HCT116 (cell line): Measurements from ENCODE around the gene CLCN1. TPM values are rescaled to one million over a fixed set of nuclear protein-coding genes. Genes with fewer than 3 reads are reported as not detected.

Experiments
- ATAC-seq: fragments of 200-7000 bp; cut with Tn5 transposase; 2 replicates; pipeline ENCODE4 v1.9.1; 2020; ENCODE audit warnings: mild to moderate bottlenecking, moderate library complexity
- BruUV-seq: library from RNA; stranded (reverse); fragments of 400-500 nt; replicated peaks from 2 replicates; lab custom pipeline; 2021; lab: Mats Ljungman, UMichigan
- CTCF ChIA-PET: fragments of 300-600 bp; sonication (Branson Sonifier 250); formaldehyde crosslinking; loops from one replicate; lab custom pipeline; 2021; ENCODE audit warnings: antibody characterized with exemption; lab: Charles Lee
- POLR2A ChIA-PET: fragments of 300-600, 350-600 bp; sonication (Branson Sonifier 250); formaldehyde crosslinking; loops from one replicate; lab custom pipeline; 2021; ENCODE audit warnings: antibody characterized with exemption; lab: Charles Lee
- RAD21 ChIA-PET, 2 experiments: fragments of 300-600 bp; sonication (Branson Sonifier 250); formaldehyde crosslinking; loops; one replicate each; lab custom pipeline; 2023; ENCODE audit warnings: low total read pairs in 2 of 2; ENCODE audit not compliant: uncharacterized antibody in 2 of 2, unreplicated experiment in 2 of 2, low non-redundant PET in 1 of 2; lab: Charles Lee
- DNase-seq: peaks from one replicate; pipeline ENCODE4 v3.0.0-alpha.2; 2010; ENCODE audit warnings: low read depth, low spot score
- H2AFZ ChIP-seq: fragments of 200-600 bp; shearing (Covaris generic), sonication (generic); 2 replicates; pipeline ENCODE4 v1.6.1; 2017; ENCODE audit warnings: low read depth, mixed run types, mixed read lengths, antibody characterized with exemption, low read length; ENCODE audit not compliant: poor library complexity, severe bottlenecking
- H3K27ac ChIP-seq: 2 replicates; pipeline ENCODE4 v1.5.1; 2012; ENCODE audit warnings: low read depth, low read length
- H3K27me3 ChIP-seq: fragments of 200-600 bp; sonication (generic); 2 replicates; pipeline ENCODE4 v1.6.1; 2016; ENCODE audit warnings: mixed run types, low read length, mixed read lengths; ENCODE audit not compliant: insufficient read depth
- H3K36me3 ChIP-seq, 2 experiments: fragments of 200-500 bp in 1 of 2; fragments of 200-600 bp in 1 of 2; sonication (Bioruptor generic) in 1 of 2; sonication (generic) in 1 of 2; 2 replicates each; pipeline versions ENCODE4 v1.5.1 to v1.6.1; 2014 to 2016; ENCODE audit warnings: low read length in 2 of 2, inconsistent platforms in 1 of 2, mixed read lengths in 1 of 2, mixed run types in 1 of 2; ENCODE audit not compliant: insufficient read depth in 2 of 2, control insufficient read depth in 1 of 2
- H3K4me1 ChIP-seq, 2 experiments: fragments of 200-600 bp in 1 of 2; sonication (generic) in 1 of 2; 2 replicates each; pipeline versions ENCODE4 v1.5.1 to v1.6.1; 2012 to 2017; ENCODE audit warnings: low read length in 2 of 2, inconsistent platforms in 1 of 2, mild to moderate bottlenecking in 1 of 2, mixed read lengths in 1 of 2, mixed run types in 1 of 2, moderate library complexity in 1 of 2; ENCODE audit not compliant: insufficient read depth in 2 of 2, control insufficient read depth in 1 of 2
- H3K4me2 ChIP-seq: fragments of 200-600 bp; sonication (generic); 2 replicates; pipeline ENCODE4 v1.6.1; 2017; ENCODE audit warnings: mixed run types, low read length, mixed read lengths
- H3K4me3 ChIP-seq, 2 experiments: fragments of 200-600 bp in 1 of 2; sonication (generic) in 1 of 2; replicated peaks in 1 of 2; 2 replicates each; pipeline ENCODE4 v1.5.1; 2011 to 2016; ENCODE audit warnings: low read length in 2 of 2, control low read depth in 1 of 2, low read depth in 1 of 2, mild to moderate bottlenecking in 1 of 2, mixed read lengths in 1 of 2, mixed run types in 1 of 2
- H3K79me2 ChIP-seq: fragments of 200-600 bp; sonication (generic); 2 replicates; pipeline ENCODE4 v1.6.1; 2017; ENCODE audit warnings: mild to moderate bottlenecking, mixed run types, low read length, moderate library complexity, mixed read lengths; ENCODE audit not compliant: insufficient read depth
- H3K9ac ChIP-seq: fragments of 200-600 bp; sonication (generic); 2 replicates; pipeline ENCODE4 v1.6.1; 2016; ENCODE audit warnings: low read length, mixed read lengths
- H3K9me2 ChIP-seq: fragments of 200-600 bp; sonication (generic), shearing (Covaris generic); 2 replicates; pipeline ENCODE4 v1.6.1; 2017; ENCODE audit warnings: mixed run types, mild to moderate bottlenecking, moderate library complexity; ENCODE audit not compliant: insufficient read depth
- H3K9me3 ChIP-seq, 2 experiments: fragments of 200-500 bp in 1 of 2; fragments of 200-600 bp in 1 of 2; sonication (Bioruptor generic) in 1 of 2; sonication (generic) in 1 of 2; 2 replicates each; pipeline ENCODE4 v1.6.1; 2014 to 2017; ENCODE audit warnings: low read length in 2 of 2, mixed read lengths in 2 of 2, inconsistent platforms in 1 of 2, low read depth in 1 of 2, mild to moderate bottlenecking in 1 of 2, mixed run types in 1 of 2, moderate library complexity in 1 of 2; ENCODE audit not compliant: control insufficient read depth in 1 of 2, insufficient read depth in 1 of 2
- H4K20me1 ChIP-seq: fragments of 200-600 bp; sonication (generic), shearing (Covaris generic); 2 replicates; pipeline ENCODE4 v1.6.1; 2017; ENCODE audit warnings: mixed run types, mild to moderate bottlenecking, moderate library complexity; ENCODE audit not compliant: insufficient read depth
- ATF3 ChIP-seq: IDR thresholded peaks from 2 replicates; pipeline ENCODE4 v1.6.1; 2012
- CBX3 ChIP-seq: IDR thresholded peaks from 2 replicates; pipeline ENCODE4 v1.6.1; 2012; ENCODE audit warnings: low read depth
- CEBPB ChIP-seq: IDR thresholded peaks from 2 replicates; pipeline ENCODE4 v1.6.1; 2012; ENCODE audit warnings: low read depth
- CTCF ChIP-seq, 3 experiments: fragments of 200-600 bp in 1 of 3; sonication (generic) in 1 of 3; IDR thresholded peaks in 2 of 3; conservative IDR thresholded peaks in 1 of 3; 2 replicates each; pipeline ENCODE4 v1.5.1; 2012 to 2017; ENCODE audit warnings: low read depth in 2 of 3, low read length in 2 of 3, antibody characterized with exemption in 1 of 3, borderline replicate concordance in 1 of 3, control low read depth in 1 of 3, mild to moderate bottlenecking in 1 of 3, mixed read lengths in 1 of 3, mixed run types in 1 of 3, moderate library complexity in 1 of 3; ENCODE audit not compliant: insufficient read depth in 1 of 3
- ELF1 ChIP-seq: IDR thresholded peaks from 2 replicates; pipeline ENCODE4 v1.6.1; 2012; ENCODE audit warnings: low read depth, borderline replicate concordance
- EZH2 ChIP-seq: fragments of 200-600 bp; sonication (generic); IDR thresholded peaks from 2 replicates; pipeline ENCODE4 v1.6.1; 2017; ENCODE audit warnings: antibody characterized with exemption, mixed run types
- EZH2phosphoT487 ChIP-seq: fragments of 200-600 bp; IDR thresholded peaks from 2 replicates; pipeline ENCODE4 v1.6.1; 2018; ENCODE audit warnings: antibody characterized with exemption, borderline replicate concordance
- FOSL1 ChIP-seq: IDR thresholded peaks from 2 replicates; pipeline ENCODE4 v1.6.1; 2012; ENCODE audit warnings: low read depth
- JUND ChIP-seq: IDR thresholded peaks from 2 replicates; pipeline ENCODE4 v1.6.1; 2012
- MAX ChIP-seq: IDR thresholded peaks from 2 replicates; pipeline ENCODE4 v1.6.1; 2012
- POLR2A ChIP-seq: IDR thresholded peaks from 2 replicates; pipeline ENCODE4 v1.7.0; 2011; ENCODE audit warnings: borderline replicate concordance; ENCODE audit not compliant: insufficient read depth, insufficient read length; ENCODE audit errors: extremely low read depth
- POLR2AphosphoS5 ChIP-seq: IDR thresholded peaks from 2 replicates; pipeline ENCODE4 v1.6.1; 2011; ENCODE audit warnings: mild to moderate bottlenecking, low read depth, low read length, moderate library complexity
- RAD21 ChIP-seq: IDR thresholded peaks from 2 replicates; pipeline ENCODE4 v1.6.1; 2012; ENCODE audit warnings: low read depth, mild to moderate bottlenecking
- REST ChIP-seq: IDR thresholded peaks from 2 replicates; pipeline ENCODE4 v1.6.1; 2012; ENCODE audit warnings: low read depth
- SIN3A ChIP-seq: IDR thresholded peaks from 2 replicates; pipeline ENCODE4 v1.6.1; 2012; ENCODE audit warnings: low read depth
- SP1 ChIP-seq: IDR thresholded peaks from 2 replicates; pipeline ENCODE4 v1.6.1; 2012; ENCODE audit warnings: low read depth
- SRF ChIP-seq: IDR thresholded peaks from 2 replicates; pipeline ENCODE4 v1.6.1; 2012; ENCODE audit warnings: low read depth
- ZBTB33 ChIP-seq: IDR thresholded peaks from 2 replicates; pipeline ENCODE4 v1.6.1; 2011; ENCODE audit warnings: mild to moderate bottlenecking, low read length, moderate library complexity; ENCODE audit not compliant: insufficient replicate concordance; ENCODE audit errors: extremely low read depth
- ZFX ChIP-seq: fragments of 450-650 bp; IDR thresholded peaks from 2 replicates; pipeline ENCODE4 v1.6.1; 2017
- ZNF274 ChIP-seq: fragments of 200-500 bp; sonication (Bioruptor generic); IDR thresholded peaks from 2 replicates; pipeline ENCODE4 v1.6.1; 2014; ENCODE audit warnings: mild to moderate bottlenecking, low read depth, low read length, inconsistent platforms
- intact Hi-C: fragments of 100-400 bp; cut with micrococcal nuclease; formaldehyde crosslinking; loops from 2 replicates; pipeline ENCODE4 v1.10.0; 2022
- total RNA-seq: library from RNA; stranded (reverse); gene quantifications from one replicate; pipeline ENCODE4 v1.2.1, GENCODE V29; 2021; ENCODE audit not compliant: unreplicated experiment

Gene CLCN1
- total RNA-seq, 1 experiment from 2014 or later, result 0.47 TPM

- H4K20me1 ChIP-seq, result no peaks in the 10 kb centered on the region
- DNase-seq, result no peak
- ATAC-seq, result no peak
- H3K36me3 ChIP-seq, result peaks cover 15 to 28% of the 10 kb centered on the region in 2 experiments
- no peak for TF ChIP-seq MAX
- TF ChIP-seq CEBPB, result no peak
- TF ChIP-seq RAD21, result no peak
- TF ChIP-seq ELF1, result no peak
- no peak for TF ChIP-seq SRF
- TF ChIP-seq ATF3, result no peak
- no peak for TF ChIP-seq REST
- no peak for TF ChIP-seq EZH2phosphoT487
- no peak for TF ChIP-seq CTCF (IDR thresholded peaks at IDR 0.05 in 2 of 3, conservative IDR thresholded peaks at IDR 0.05 in 1 of 3; ENCODE audit: borderline replicate concordance in 1 of 3, insufficient read depth in 1 of 3, low read depth in 2 of 3, low read length in 2 of 3)
- no peak for TF ChIP-seq ZNF274
- no peak for TF ChIP-seq FOSL1
- no peak for TF ChIP-seq ZBTB33
- no peak for TF ChIP-seq EZH2
- TF ChIP-seq JUND, result no peak
- no peak for TF ChIP-seq POLR2A
- no peak for TF ChIP-seq CBX3
- no peak for TF ChIP-seq SIN3A
- TF ChIP-seq ZFX, result no peak
- TF ChIP-seq SP1, result no peak
- TF ChIP-seq POLR2AphosphoS5, result no peak
- no peak overlapping the region for H3K4me2 ChIP-seq
- H3K9ac ChIP-seq, result no peak overlapping the region
- BruUV-seq, result no TSS peak
- H3K4me1 ChIP-seq, result no peaks in the 10 kb centered on the region
- H2AFZ ChIP-seq, result no peak overlapping the region
- H3K4me3 ChIP-seq, result no peak overlapping the region
- CTCF ChIA-PET, result no interaction called here
- H3K9me3 ChIP-seq, result no peaks in the 10 kb centered on the region
- no peaks in the 10 kb centered on the region for H3K9me2 ChIP-seq
- H3K27me3 ChIP-seq, result no peaks in the 10 kb centered on the region
- H3K79me2 ChIP-seq, result peaks cover 7% of the 10 kb centered on the region; the same call in 1 of the 2 replicates
- intact Hi-C loops, result no loop called here
- H3K27ac ChIP-seq, result no peak overlapping the region
- RAD21 ChIA-PET, result no interaction called here
- POLR2A ChIA-PET, result no interaction called here
These were observed 77.5 kb downstream of the CLCN1 start for GRCh38 chr7:143393267-143394041.
